DOHH2 (cell line): ENCODE results near the gene NLGN1.

Source experiments
- EZH2phosphoT487 ChIP-seq: fragments of 200-600 bp; sonication (generic); IDR thresholded peaks from 2 replicates; pipeline ENCODE4 v1.6.1; 2017; ENCODE audit warnings: borderline replicate concordance, mild to moderate bottlenecking, antibody characterized with exemption, low read length, moderate library complexity, mixed read lengths
- TF ChIP-seq, protein P1 (sequence below): fragments of 200-600 bp; sonication (generic); IDR thresholded peaks from one replicate; pipeline ENCODE4 v1.5.1; 2014; ENCODE audit warnings: antibody characterized with exemption, mild to moderate bottlenecking, low read depth, low read length; ENCODE audit not compliant: poor library complexity, severe bottlenecking

DNA sequence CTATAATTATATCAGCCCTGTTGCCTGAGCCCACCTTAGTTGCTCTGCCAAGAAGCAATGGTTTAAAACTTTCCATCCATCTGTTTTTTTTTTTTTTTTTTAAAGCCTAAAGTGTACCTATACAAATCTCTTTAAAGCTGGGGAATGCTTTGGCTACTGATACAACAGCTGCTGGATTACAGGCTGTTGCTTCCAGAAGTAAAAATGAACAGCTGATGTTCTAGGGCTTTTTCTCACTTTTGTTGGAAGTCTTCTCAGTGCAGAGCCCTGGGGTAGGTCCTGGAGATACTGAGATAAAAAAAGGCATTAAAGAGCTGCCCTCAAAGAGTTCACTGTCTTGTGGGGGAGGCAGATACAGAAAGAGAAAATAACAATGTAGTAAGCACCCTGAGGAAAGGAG lies 218.1 kb downstream of the NLGN1 start:
- TF ChIP-seq, protein P1, sequence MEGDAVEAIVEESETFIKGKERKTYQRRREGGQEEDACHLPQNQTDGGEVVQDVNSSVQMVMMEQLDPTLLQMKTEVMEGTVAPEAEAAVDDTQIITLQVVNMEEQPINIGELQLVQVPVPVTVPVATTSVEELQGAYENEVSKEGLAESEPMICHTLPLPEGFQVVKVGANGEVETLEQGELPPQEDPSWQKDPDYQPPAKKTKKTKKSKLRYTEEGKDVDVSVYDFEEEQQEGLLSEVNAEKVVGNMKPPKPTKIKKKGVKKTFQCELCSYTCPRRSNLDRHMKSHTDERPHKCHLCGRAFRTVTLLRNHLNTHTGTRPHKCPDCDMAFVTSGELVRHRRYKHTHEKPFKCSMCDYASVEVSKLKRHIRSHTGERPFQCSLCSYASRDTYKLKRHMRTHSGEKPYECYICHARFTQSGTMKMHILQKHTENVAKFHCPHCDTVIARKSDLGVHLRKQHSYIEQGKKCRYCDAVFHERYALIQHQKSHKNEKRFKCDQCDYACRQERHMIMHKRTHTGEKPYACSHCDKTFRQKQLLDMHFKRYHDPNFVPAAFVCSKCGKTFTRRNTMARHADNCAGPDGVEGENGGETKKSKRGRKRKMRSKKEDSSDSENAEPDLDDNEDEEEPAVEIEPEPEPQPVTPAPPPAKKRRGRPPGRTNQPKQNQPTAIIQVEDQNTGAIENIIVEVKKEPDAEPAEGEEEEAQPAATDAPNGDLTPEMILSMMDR = no peak
- no peak for TF ChIP-seq EZH2phosphoT487
